Calu3 (cell line): ENCODE data around the gene TMIGD3. TPM values are rescaled to one million over a fixed set of nuclear protein-coding genes. Genes with fewer than 3 reads are reported as not detected.

Experiments
- BruUV-seq: library from RNA; stranded (reverse); fragments of 400-500 nt; replicated peaks from 2 replicates; lab custom pipeline; 2021; lab: Mats Ljungman, UMichigan
- CTCF ChIA-PET: fragments of 300-600 bp; sonication (Branson Sonifier 250); formaldehyde crosslinking; loops from one replicate; lab custom pipeline; 2022; ENCODE audit warnings: antibody characterized with exemption; lab: Charles Lee
- DNase-seq: peaks from one replicate; pipeline ENCODE4 v3.0.0; 2022
- H3K27ac Mint-ChIP-seq: one replicate; pipeline ENCODE4 v1.8.0; 2022; ENCODE audit warnings: mixed read lengths; ENCODE audit not compliant: unreplicated experiment
- H3K27me3 Mint-ChIP-seq: one replicate; pipeline ENCODE4 v1.8.0; 2022; ENCODE audit warnings: mixed read lengths; ENCODE audit not compliant: unreplicated experiment
- H3K36me3 Mint-ChIP-seq: one replicate; pipeline ENCODE4 v1.8.0; 2022; ENCODE audit warnings: mild to moderate bottlenecking, moderate library complexity, mixed read lengths; ENCODE audit not compliant: insufficient read depth, unreplicated experiment
- H3K4me1 Mint-ChIP-seq: one replicate; pipeline ENCODE4 v1.8.0; 2022; ENCODE audit warnings: mild to moderate bottlenecking, low read depth, mixed read lengths; ENCODE audit not compliant: unreplicated experiment
- H3K4me3 Mint-ChIP-seq: one replicate; pipeline ENCODE4 v1.8.0; 2022; ENCODE audit warnings: mild to moderate bottlenecking, low read depth, moderate library complexity, mixed read lengths; ENCODE audit not compliant: unreplicated experiment
- H3K9me3 Mint-ChIP-seq: one replicate; pipeline ENCODE4 v1.8.0; 2022; ENCODE audit warnings: low read depth, mixed read lengths; ENCODE audit not compliant: unreplicated experiment
- CTCF ChIP-seq: fragments of 200-600 bp; IDR thresholded peaks from one replicate; pipeline ENCODE4 v1.8.0; 2022; ENCODE audit warnings: antibody characterized with exemption; ENCODE audit not compliant: unreplicated experiment
- intact Hi-C: fragments of 100-400 bp; cut with micrococcal nuclease; formaldehyde crosslinking; loops from one replicate; pipeline ENCODE4 v1.10.0; 2022; ENCODE audit not compliant: unreplicated experiment
- total RNA-seq: library from RNA; stranded (reverse); gene quantifications from 2 replicates; pipeline ENCODE4 v1.2.3, GENCODE V29; 2022

The TMIGD3 gene
- total RNA-seq, 1 experiment from 2014 or later, result not detected

GRCh38 chr1:111452581-111452980 lies 50.9 kb downstream of the TMIGD3 start:
- Mint-ChIP-seq H3K27me3 (no peaks in the 10 kb centered on the region), H3K4me1 (peaks cover 16% of the 10 kb centered on the region), H3K36me3 (peaks cover 36% of the 10 kb centered on the region), H3K27ac (no peak overlapping the region), H3K4me3 (no peak overlapping the region), H3K9me3 (no peaks in the 10 kb centered on the region)
- intact Hi-C loops, result no loop called here
- no TSS peak for BruUV-seq
- no peak for DNase-seq
- TF ChIP-seq CTCF, result no peak
- CTCF ChIA-PET, result interaction anchor here (0.9 kb wide), 1 partner anchor 261 kb away, joined by 3 read pairs; no protein-coding TSS in a partner anchor

GRCh38 chr1:111450185-111450584 lies 53.2 kb downstream of the TMIGD3 start:
- Mint-ChIP-seq H3K4me1 (peaks cover 32% of the 10 kb centered on the region), H3K9me3 (no peaks in the 10 kb centered on the region), H3K36me3 (peaks cover 45% of the 10 kb centered on the region), H3K27ac (peak overlapping the region; percentile 96), H3K27me3 (no peaks in the 10 kb centered on the region), H3K4me3 (peak overlapping the region; percentile 96)
- no peak for DNase-seq
- TF ChIP-seq CTCF, result no peak
- no TSS peak for BruUV-seq
- CTCF ChIA-PET, result no interaction called here
- intact Hi-C loops, result no loop called here

GRCh38 chr1:111449703-111450017 lies 53.8 kb downstream of the TMIGD3 start:
- TF ChIP-seq CTCF, result no peak
- Mint-ChIP-seq H3K27me3 (no peaks in the 10 kb centered on the region), H3K4me3 (peak overlapping the region; percentile 96), H3K36me3 (peaks cover 45% of the 10 kb centered on the region), H3K9me3 (no peaks in the 10 kb centered on the region), H3K4me1 (peaks cover 32% of the 10 kb centered on the region), H3K27ac (peak overlapping the region; percentile 96)
- intact Hi-C loops, result no loop called here
- DNase-seq, result no peak
- CTCF ChIA-PET, result no interaction called here
- BruUV-seq, result no TSS peak

- intact Hi-C loops, result no loop called here
These were observed 54.3 kb downstream of the TMIGD3 start, which contains the start of the genes ATP5PB and WDR77 for GRCh38 chr1:111448918-111449702. Gene ATP5PB, plus strand, starts transcription at chr1:111449464. Its CDS starts 78 bp downstream, at chr1:111449542. Gene WDR77, minus strand, starts transcription at chr1:111449256. Its CDS starts 87 bp downstream, at chr1:111449169.

More at GRCh38 chr1:111448918-111449702, 54.3 kb downstream of the TMIGD3 start, which contains the start of the genes ATP5PB and WDR77:
- CTCF ChIA-PET, result interaction anchor here (0.6 to 0.7 kb wide), 2 partner anchors 253 to 286 kb away, joined by 3 to 4 read pairs; no protein-coding TSS in a partner anchor
- Mint-ChIP-seq H3K4me3 (peak within 1 kb of the TSS; percentile 96), H3K27me3 (no peaks in the 10 kb centered on the region), H3K27ac (peak within 1 kb of the TSS; percentile 96), H3K36me3 (peaks cover 45% of the 10 kb centered on the region), H3K9me3 (no peaks in the 10 kb centered on the region), H3K4me1 (peaks cover 32% of the 10 kb centered on the region)
- peak; percentile 88 for DNase-seq
- BruUV-seq, result no TSS peak
- TF ChIP-seq CTCF, result no peak
